Measurements from ENCODE around the gene FYN. TPM values are rescaled to one million over a fixed set of nuclear protein-coding genes. Genes with fewer than 3 reads are reported as not detected.

The FYN gene
- total and polyA plus RNA-seq, 10 of the 15 experiments (the other 5 are each of a cell fraction or from before 2014, with no cell fraction given): 51.4 to 247 (median 138) TPM

DNA sequence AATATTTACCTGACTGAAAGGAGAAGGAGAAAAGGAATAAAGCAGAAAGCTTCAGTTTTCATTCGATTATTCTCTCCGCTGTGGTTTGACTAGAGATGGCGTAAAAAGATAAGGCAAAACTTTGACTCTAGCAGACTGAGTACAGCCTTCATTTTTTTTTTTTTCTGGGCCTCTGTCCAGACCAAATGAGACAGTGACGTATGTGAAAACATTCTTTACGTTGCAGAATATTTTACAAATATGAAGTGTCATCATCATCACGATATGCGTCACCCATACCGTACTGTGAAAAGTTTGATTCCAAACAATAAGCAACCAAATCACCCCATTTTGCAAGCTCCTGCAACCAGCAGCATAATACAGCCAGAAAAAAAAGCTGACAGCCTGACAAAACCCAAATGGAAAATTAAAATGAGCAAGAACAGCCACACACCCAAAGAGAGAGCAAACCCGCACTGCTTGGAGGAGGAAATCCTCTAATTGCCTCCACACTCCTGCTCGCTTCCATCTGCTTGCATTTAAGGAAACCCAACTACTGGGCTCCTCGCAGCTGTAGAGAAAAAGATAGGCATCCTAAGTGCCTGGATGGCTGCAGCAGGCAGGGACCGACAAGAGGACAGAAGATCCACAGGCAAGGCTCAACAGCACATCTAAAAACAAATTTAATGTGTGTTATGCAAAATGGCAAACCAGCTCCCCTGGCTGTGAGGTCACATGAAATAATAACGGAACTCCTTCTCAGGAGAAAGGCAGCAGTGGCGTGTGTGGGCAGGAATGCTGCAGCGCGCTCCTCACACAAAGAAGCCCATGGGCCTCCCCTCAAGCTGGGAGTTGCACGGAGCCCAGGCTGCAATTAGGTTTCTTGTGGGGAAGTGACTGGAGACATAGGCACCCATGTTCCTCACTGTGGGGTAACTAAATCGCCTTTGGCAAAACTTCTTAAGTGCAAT is 113.1 kb downstream of the FYN start:
- ATAC-seq (no peak), FAIRE-seq (no peak), DNase-seq (ENCODE audit: low read depth, low spot score) (no peak)
- H3K4me3 ChIP-seq: no peak overlapping the region
- in situ Hi-C loops (cut with MboI) (no loop called here), intact Hi-C loops (cut with micrococcal nuclease; ENCODE audit: unreplicated experiment) (no loop called here)
- CTCF ChIA-PET: interaction anchor here (0.6 to 0.9 kb wide), 2 partner anchors 50 to 283 kb away, joined by 3 read pairs; no protein-coding TSS in a partner anchor
- no peaks in the 10 kb centered on the region for H4K20me1 ChIP-seq (ENCODE audit: control insufficient read depth, insufficient read depth)
- 76% methylated on average over 18 of the region's 18 CpGs for WGBS (ENCODE audit: insufficient coverage, insufficient replicate concordance, low lambda C conversion rate, missing lambda C conversion rate)
- RAD21 ChIA-PET (ENCODE audit: unreplicated experiment): interaction anchor here (0.9 to 5.0 kb wide), 3 partner anchors 16 to 38 kb away, joined by 3 to 158 read pairs (median 3); no protein-coding TSS in a partner anchor
- no peak overlapping the region for H3K9ac ChIP-seq (ENCODE audit: control insufficient read depth, insufficient read depth, low read length)
- no peak overlapping the region for H3K4me2 ChIP-seq (ENCODE audit: control insufficient read depth, insufficient read depth)
- BruUV-seq (replicated peaks): no TSS peak
- POLR2A ChIA-PET: interaction anchor here (2.9 to 6.2 kb wide), 3 partner anchors 7 to 19 kb away, joined by 9 to 69 read pairs (median 56); no protein-coding TSS in a partner anchor
- SMC1A ChIA-PET (ENCODE audit: uncharacterized antibody, unreplicated experiment): interaction anchor here (2.1 to 6.8 kb wide), 6 partner anchors 6 to 50 kb away, joined by 6 to 156 read pairs (median 76); no protein-coding TSS in a partner anchor
- peaks cover 3 to 17% of the 10 kb centered on the region in 2 experiments; a peak in 3 of 4 replicates for H3K36me3 ChIP-seq (ENCODE audit: control insufficient read depth in 2 of 2, insufficient read depth in 2 of 2, low read length in 1 of 2)
- peaks cover 62% of the 10 kb centered on the region for H3K79me2 ChIP-seq (ENCODE audit: control insufficient read depth, insufficient read depth, low read length)
- TF ChIP-seq, protein P1, sequence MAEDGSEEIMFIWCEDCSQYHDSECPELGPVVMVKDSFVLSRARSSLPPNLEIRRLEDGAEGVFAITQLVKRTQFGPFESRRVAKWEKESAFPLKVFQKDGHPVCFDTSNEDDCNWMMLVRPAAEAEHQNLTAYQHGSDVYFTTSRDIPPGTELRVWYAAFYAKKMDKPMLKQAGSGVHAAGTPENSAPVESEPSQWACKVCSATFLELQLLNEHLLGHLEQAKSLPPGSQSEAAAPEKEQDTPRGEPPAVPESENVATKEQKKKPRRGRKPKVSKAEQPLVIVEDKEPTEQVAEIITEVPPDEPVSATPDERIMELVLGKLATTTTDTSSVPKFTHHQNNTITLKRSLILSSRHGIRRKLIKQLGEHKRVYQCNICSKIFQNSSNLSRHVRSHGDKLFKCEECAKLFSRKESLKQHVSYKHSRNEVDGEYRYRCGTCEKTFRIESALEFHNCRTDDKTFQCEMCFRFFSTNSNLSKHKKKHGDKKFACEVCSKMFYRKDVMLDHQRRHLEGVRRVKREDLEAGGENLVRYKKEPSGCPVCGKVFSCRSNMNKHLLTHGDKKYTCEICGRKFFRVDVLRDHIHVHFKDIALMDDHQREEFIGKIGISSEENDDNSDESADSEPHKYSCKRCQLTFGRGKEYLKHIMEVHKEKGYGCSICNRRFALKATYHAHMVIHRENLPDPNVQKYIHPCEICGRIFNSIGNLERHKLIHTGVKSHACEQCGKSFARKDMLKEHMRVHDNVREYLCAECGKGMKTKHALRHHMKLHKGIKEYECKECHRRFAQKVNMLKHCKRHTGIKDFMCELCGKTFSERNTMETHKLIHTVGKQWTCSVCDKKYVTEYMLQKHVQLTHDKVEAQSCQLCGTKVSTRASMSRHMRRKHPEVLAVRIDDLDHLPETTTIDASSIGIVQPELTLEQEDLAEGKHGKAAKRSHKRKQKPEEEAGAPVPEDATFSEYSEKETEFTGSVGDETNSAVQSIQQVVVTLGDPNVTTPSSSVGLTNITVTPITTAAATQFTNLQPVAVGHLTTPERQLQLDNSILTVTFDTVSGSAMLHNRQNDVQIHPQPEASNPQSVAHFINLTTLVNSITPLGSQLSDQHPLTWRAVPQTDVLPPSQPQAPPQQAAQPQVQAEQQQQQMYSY (CRISPR knock-in tag; IDR thresholded peaks at IDR 0.05): no peak
- TF ChIP-seq POLR2AphosphoS2 (IDR thresholded peaks at IDR 0.05; ENCODE audit: low read depth, low read length) (no peak), NR2C1 (IDR thresholded peaks at IDR 0.05) (no peak), MTA3 (IDR thresholded peaks at IDR 0.05; ENCODE audit: borderline replicate concordance, low read length) (no peak), SRF (IDR thresholded peaks at IDR 0.05; ENCODE audit: low read depth in 2 of 2, low read length in 2 of 2) (peak in 1 of 2 experiments; percentile 38; a peak in 1 of 4 replicates), CHD1 (IDR thresholded peaks at IDR 0.05; ENCODE audit: low read depth, low read length) (no peak), NFYB (IDR thresholded peaks at IDR 0.05; ENCODE audit: insufficient read depth, low read depth, low read length) (no peak)
- TF ChIP-seq, protein P2, sequence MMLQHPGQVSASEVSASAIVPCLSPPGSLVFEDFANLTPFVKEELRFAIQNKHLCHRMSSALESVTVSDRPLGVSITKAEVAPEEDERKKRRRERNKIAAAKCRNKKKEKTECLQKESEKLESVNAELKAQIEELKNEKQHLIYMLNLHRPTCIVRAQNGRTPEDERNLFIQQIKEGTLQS (IDR thresholded peaks at IDR 0.05; ENCODE audit: borderline replicate concordance, extremely low read depth, low read depth, low read length): no peak
- TF ChIP-seq, protein P3, sequence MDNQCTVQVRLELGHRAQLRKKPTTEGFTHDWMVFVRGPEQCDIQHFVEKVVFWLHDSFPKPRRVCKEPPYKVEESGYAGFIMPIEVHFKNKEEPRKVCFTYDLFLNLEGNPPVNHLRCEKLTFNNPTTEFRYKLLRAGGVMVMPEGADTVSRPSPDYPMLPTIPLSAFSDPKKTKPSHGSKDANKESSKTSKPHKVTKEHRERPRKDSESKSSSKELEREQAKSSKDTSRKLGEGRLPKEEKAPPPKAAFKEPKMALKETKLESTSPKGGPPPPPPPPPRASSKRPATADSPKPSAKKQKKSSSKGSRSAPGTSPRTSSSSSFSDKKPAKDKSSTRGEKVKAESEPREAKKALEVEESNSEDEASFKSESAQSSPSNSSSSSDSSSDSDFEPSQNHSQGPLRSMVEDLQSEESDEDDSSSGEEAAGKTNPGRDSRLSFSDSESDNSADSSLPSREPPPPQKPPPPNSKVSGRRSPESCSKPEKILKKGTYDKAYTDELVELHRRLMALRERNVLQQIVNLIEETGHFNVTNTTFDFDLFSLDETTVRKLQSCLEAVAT (IDR thresholded peaks at IDR 0.05): 0 out of 2 replicates have a peak, but pooled peaks have one; percentile 26
- TF ChIP-seq, protein P4, sequence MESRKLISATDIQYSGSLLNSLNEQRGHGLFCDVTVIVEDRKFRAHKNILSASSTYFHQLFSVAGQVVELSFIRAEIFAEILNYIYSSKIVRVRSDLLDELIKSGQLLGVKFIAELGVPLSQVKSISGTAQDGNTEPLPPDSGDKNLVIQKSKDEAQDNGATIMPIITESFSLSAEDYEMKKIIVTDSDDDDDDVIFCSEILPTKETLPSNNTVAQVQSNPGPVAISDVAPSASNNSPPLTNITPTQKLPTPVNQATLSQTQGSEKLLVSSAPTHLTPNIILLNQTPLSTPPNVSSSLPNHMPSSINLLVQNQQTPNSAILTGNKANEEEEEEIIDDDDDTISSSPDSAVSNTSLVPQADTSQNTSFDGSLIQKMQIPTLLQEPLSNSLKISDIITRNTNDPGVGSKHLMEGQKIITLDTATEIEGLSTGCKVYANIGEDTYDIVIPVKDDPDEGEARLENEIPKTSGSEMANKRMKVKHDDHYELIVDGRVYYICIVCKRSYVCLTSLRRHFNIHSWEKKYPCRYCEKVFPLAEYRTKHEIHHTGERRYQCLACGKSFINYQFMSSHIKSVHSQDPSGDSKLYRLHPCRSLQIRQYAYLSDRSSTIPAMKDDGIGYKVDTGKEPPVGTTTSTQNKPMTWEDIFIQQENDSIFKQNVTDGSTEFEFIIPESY (IDR thresholded peaks at IDR 0.05): no peak
- H3K27me3 ChIP-seq (replicated peaks in 1 of 2; ENCODE audit: control insufficient read depth in 2 of 2, insufficient read depth in 2 of 2, low read length in 1 of 2): no peaks in the 10 kb centered on the region
- H3K4me1 ChIP-seq (ENCODE audit: control insufficient read depth, insufficient read depth, low read length): peaks cover 48% of the 10 kb centered on the region
- H3K9me3 ChIP-seq (replicated peaks; ENCODE audit: control insufficient read depth, insufficient read depth, low read length): no peaks in the 10 kb centered on the region; the same call in 2 of the 3 replicates
- H3K27ac ChIP-seq (ENCODE audit: control insufficient read depth, insufficient read depth): no peak overlapping the region
- H2AFZ ChIP-seq (ENCODE audit: control insufficient read depth, low read depth, low read length): no peak overlapping the region
